H9 (cell line): ENCODE data around the gene ZNF853. TPM values are rescaled to one million over a fixed set of nuclear protein-coding genes. Genes with fewer than 3 reads are reported as not detected.
A peak's percentile ranks its signal among the peaks of the same experiment; 100 is the strongest.

Experiments
- DNase-seq: peaks from one replicate; pipeline ENCODE4 v3.0.0-alpha.2; 2017
- H2AFZ ChIP-seq: one replicate; pipeline ENCODE4 v1.6.1; 2013; ENCODE audit warnings: mild to moderate bottlenecking, low read length, control low read depth, moderate library complexity
- H2AK5ac ChIP-seq: 2 replicates; pipeline ENCODE4 v1.6.1; 2013; ENCODE audit warnings: low read length, control low read depth, mixed read lengths; ENCODE audit not compliant: insufficient read length
- H2BK120ac ChIP-seq: one replicate; pipeline ENCODE4 v1.6.1; 2013; ENCODE audit warnings: low read depth, mild to moderate bottlenecking, low read length, control low read depth, inconsistent platforms; ENCODE audit not compliant: poor library complexity, severe bottlenecking
- H2BK12ac ChIP-seq: 2 replicates; pipeline ENCODE4 v1.6.1; 2013; ENCODE audit warnings: low read length, control low read depth, mixed read lengths, low read depth; ENCODE audit not compliant: insufficient read length
- H2BK15ac ChIP-seq: 2 replicates; pipeline ENCODE4 v1.6.1; 2013; ENCODE audit warnings: low read depth, low read length, control low read depth
- H2BK20ac ChIP-seq: one replicate; pipeline ENCODE4 v1.6.1; 2013; ENCODE audit warnings: low read depth, mild to moderate bottlenecking, low read length, control low read depth, inconsistent platforms; ENCODE audit not compliant: poor library complexity, severe bottlenecking
- H2BK5ac ChIP-seq: 2 replicates; pipeline ENCODE4 v1.6.1; 2013; ENCODE audit warnings: low read length, control low read depth, mixed read lengths; ENCODE audit not compliant: insufficient read length
- H3K14ac ChIP-seq: 2 replicates; pipeline ENCODE4 v1.6.1; 2013; ENCODE audit warnings: low read length, control low read depth; ENCODE audit not compliant: insufficient read depth
- H3K18ac ChIP-seq: 2 replicates; pipeline ENCODE4 v1.6.1; 2013; ENCODE audit warnings: low read depth, mild to moderate bottlenecking, mixed read lengths, low read length, control low read depth; ENCODE audit not compliant: insufficient read length
- H3K23ac ChIP-seq: 2 replicates; pipeline ENCODE4 v1.6.1; 2013; ENCODE audit warnings: low read length, control low read depth, mixed read lengths, low read depth; ENCODE audit not compliant: insufficient read length
- H3K23me2 ChIP-seq: 2 replicates; pipeline ENCODE4 v1.6.1; 2013; ENCODE audit warnings: low read depth, mild to moderate bottlenecking, mixed read lengths, low read length, control low read depth; ENCODE audit not compliant: insufficient read length, poor library complexity, severe bottlenecking
- H3K27ac ChIP-seq: 2 replicates; pipeline ENCODE4 v1.5.1; 2013; ENCODE audit warnings: low read length, control low read depth, mixed read lengths, low read depth; ENCODE audit not compliant: insufficient read length
- H3K27me3 ChIP-seq: 2 replicates; pipeline ENCODE4 v1.6.1; 2013; ENCODE audit warnings: low read length, control low read depth, inconsistent platforms; ENCODE audit not compliant: insufficient read depth
- H3K4ac ChIP-seq: 2 replicates; pipeline ENCODE4 v1.6.1; 2013; ENCODE audit warnings: low read depth, mild to moderate bottlenecking, control low read depth, inconsistent platforms, low read length, moderate library complexity
- H3K4me1 ChIP-seq: 2 replicates; pipeline ENCODE4 v1.6.1; 2013; ENCODE audit warnings: low read length, control low read depth, inconsistent platforms; ENCODE audit not compliant: insufficient read depth
- H3K4me2 ChIP-seq: 2 replicates; pipeline ENCODE4 v1.6.1; 2013; ENCODE audit warnings: low read length, control low read depth, mixed read lengths; ENCODE audit not compliant: insufficient read length, insufficient read depth
- H3K56ac ChIP-seq: 2 replicates; pipeline ENCODE4 v1.6.1; 2013; ENCODE audit warnings: low read depth, mild to moderate bottlenecking, mixed read lengths, low read length, control low read depth; ENCODE audit not compliant: insufficient read length
- H3K79me1 ChIP-seq: 2 replicates; pipeline ENCODE4 v1.6.1; 2013; ENCODE audit warnings: low read depth, mild to moderate bottlenecking, moderate library complexity, low read length, control low read depth, inconsistent platforms; ENCODE audit not compliant: insufficient read depth, poor library complexity, severe bottlenecking
- H3K79me2 ChIP-seq: 2 replicates; pipeline ENCODE4 v1.6.1; 2013; ENCODE audit warnings: low read length, control low read depth, inconsistent platforms; ENCODE audit not compliant: insufficient read depth
- H3K9ac ChIP-seq: 2 replicates; pipeline ENCODE4 v1.6.1; 2013; ENCODE audit warnings: low read length, control low read depth, mixed read lengths; ENCODE audit not compliant: insufficient read length; ENCODE audit errors: extremely low read depth
- H3K9me3 ChIP-seq: one replicate; pipeline ENCODE4 v1.6.1; 2013; ENCODE audit warnings: low read depth, low read length, inconsistent platforms; ENCODE audit not compliant: control insufficient read depth
- H3T11ph ChIP-seq: one replicate; pipeline ENCODE4 v1.6.1; 2013; ENCODE audit warnings: mild to moderate bottlenecking, low read length, control low read depth, inconsistent platforms
- H4K20me1 ChIP-seq: one replicate; pipeline ENCODE4 v1.6.1; 2013; ENCODE audit not compliant: control insufficient read depth, insufficient read length, insufficient read depth
- H4K5ac ChIP-seq: 2 replicates; pipeline ENCODE4 v1.6.1; 2013; ENCODE audit warnings: low read depth, mild to moderate bottlenecking, mixed read lengths, low read length, control low read depth; ENCODE audit not compliant: insufficient read length
- H4K8ac ChIP-seq: replicated peaks from 2 replicates; pipeline ENCODE4 v1.6.1; 2013; ENCODE audit warnings: low read length, control low read depth, mixed read lengths, low read depth; ENCODE audit not compliant: insufficient read length
- H4K91ac ChIP-seq: 2 replicates; pipeline ENCODE4 v1.6.1; 2013; ENCODE audit warnings: low read depth, mild to moderate bottlenecking, moderate library complexity, mixed read lengths, low read length, control low read depth; ENCODE audit not compliant: insufficient read length
- H3K27ac Mint-ChIP-seq, 3 experiments: 2 replicates in 2 of 3; 3 replicates in 1 of 3; pipeline ENCODE4 v1.8.0; 2020 to 2021; ENCODE audit warnings: mixed read lengths in 3 of 3, mild to moderate bottlenecking in 1 of 3, moderate library complexity in 1 of 3
- H3K27me3 Mint-ChIP-seq: 2 replicates; pipeline ENCODE4 v1.8.0; 2021; ENCODE audit warnings: low read depth, mild to moderate bottlenecking, moderate library complexity, mixed read lengths
- H3K36me3 Mint-ChIP-seq, 3 experiments: 2 replicates in 2 of 3; 3 replicates in 1 of 3; pipeline ENCODE4 v1.8.0; 2020 to 2021; ENCODE audit warnings: low read depth in 3 of 3, mixed read lengths in 3 of 3; ENCODE audit not compliant: insufficient read depth in 1 of 3
- H3K4me1 Mint-ChIP-seq, 2 experiments: 2 replicates each; pipeline ENCODE4 v1.8.0; 2020; ENCODE audit warnings: mixed read lengths in 2 of 2
- H3K4me3 Mint-ChIP-seq, 2 experiments: 2 replicates in 1 of 2; 3 replicates in 1 of 2; pipeline ENCODE4 v1.8.0; 2020 to 2021; ENCODE audit warnings: mild to moderate bottlenecking in 2 of 2, mixed read lengths in 2 of 2, moderate library complexity in 1 of 2
- H3K9me3 Mint-ChIP-seq, 2 experiments: 2 replicates in 1 of 2; 3 replicates in 1 of 2; pipeline ENCODE4 v1.8.0; 2020; ENCODE audit warnings: mild to moderate bottlenecking in 2 of 2, mixed read lengths in 2 of 2, moderate library complexity in 1 of 2
- CTCF ChIP-seq: fragments of 200-600 bp; sonication (generic); conservative IDR thresholded peaks from 3 replicates; pipeline ENCODE4 v1.8.0; 2021; ENCODE audit warnings: antibody characterized with exemption, mild to moderate bottlenecking
- WGBS: extraction: QIAGEN DNeasy Blood & Tissue Kit; methylation state at CpG from one replicate; pipeline ENCODE4 v1.1.7; 2013; ENCODE audit warnings: missing lambda C conversion rate, low lambda C conversion rate, mixed read lengths; ENCODE audit not compliant: insufficient read length; ENCODE audit errors: extremely low coverage; 5-methylcytosine and 5-hydroxymethylcytosine counted together
- total RNA-seq: library from RNA; stranded (reverse); gene quantifications from 2 replicates; pipeline ENCODE4 v1.2.1, GENCODE V29; 2021

ZNF853 gene
- total RNA-seq, 1 experiment from 2014 or later: 9.6 TPM

GRCh38 chr7:6589151-6589828 is 26.1 kb upstream of the ZNF853 start:
- Histone ChIP-seq H2BK12ac (no peak overlapping the region), H3K9ac (no peak overlapping the region), H3K27me3 (no peaks in the 10 kb centered on the region), H2BK5ac (no peak overlapping the region), H3K79me2 (no peaks in the 10 kb centered on the region), H3K4me2 (no peak overlapping the region), H4K20me1 (no peaks in the 10 kb centered on the region), H3K18ac (no peak overlapping the region), H3K27ac (no peak overlapping the region), H4K8ac (no peak overlapping the region), H3K14ac (no peak overlapping the region), H3K4ac (no peak overlapping the region), H3K23me2 (peaks cover 6% of the 10 kb centered on the region), H3T11ph (no peak overlapping the region), H3K4me1 (no peaks in the 10 kb centered on the region), H2AFZ (no peak overlapping the region), H4K5ac (no peak overlapping the region), H3K79me1 (no peaks in the 10 kb centered on the region), H2BK15ac (no peak overlapping the region), H2BK120ac (no peak overlapping the region), H2BK20ac (no peak overlapping the region), H3K9me3 (no peaks in the 10 kb centered on the region), H3K23ac (no peak overlapping the region), H3K56ac (no peak overlapping the region), H2AK5ac (no peak overlapping the region), H4K91ac (no peak overlapping the region)
- Mint-ChIP-seq H3K36me3 (peaks cover 28 to 74% (median 64%) of the 10 kb centered on the region in 3 experiments), H3K4me3 (peak overlapping the region; percentile 60 to 81), H3K27me3 (no peaks in the 10 kb centered on the region), H3K9me3 (no peaks in the 10 kb centered on the region), H3K27ac (peak overlapping the region in 1 of 3 experiments; percentile 88; a peak in 2 of 7 replicates), H3K4me1 (peaks cover 9 to 10% of the 10 kb centered on the region in 2 experiments)
- no CpG with 5 or more reads among the region's 22 CpGs for WGBS
- no peak for DNase-seq
- no peak for TF ChIP-seq CTCF
